ENCODE measurements around the gene SNUPN. TPM values are rescaled to one million over a fixed set of nuclear protein-coding genes. Genes with fewer than 3 reads are reported as not detected.

The SNUPN gene
- total RNA-seq, 2 donors from 2014 or later: 17.2 to 26.4 TPM

DNA sequence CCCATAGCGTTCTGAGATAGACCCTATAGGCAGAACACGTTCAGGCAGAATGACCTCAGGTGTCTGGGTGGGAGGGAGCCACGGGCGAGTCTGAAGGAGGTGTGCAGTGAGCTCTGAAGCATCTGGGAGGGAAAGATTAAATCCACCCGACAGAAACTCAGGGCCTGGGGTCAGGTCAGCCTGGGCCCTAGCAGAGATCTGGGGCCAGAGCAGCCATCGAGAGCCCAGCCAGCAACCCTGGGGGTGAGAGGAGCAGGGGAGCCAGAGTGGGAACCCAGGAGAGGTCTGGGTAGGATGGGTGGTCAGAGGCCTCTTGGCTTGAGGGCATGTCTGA is 44.3 kb upstream of the SNUPN start:
- no peaks in the 10 kb centered on the region for H3K36me3 ChIP-seq (ENCODE audit: control insufficient read depth, insufficient read depth, low read length)
- H3K27ac ChIP-seq (ENCODE audit: low read depth, low read length): no peak overlapping the region
- H3K4me3 ChIP-seq (ENCODE audit: low read length): no peak overlapping the region
- no peak overlapping the region for H3K9ac ChIP-seq (ENCODE audit: extremely low read depth, low read length, poor library complexity, severe bottlenecking)
- H3K27ac Mint-ChIP-seq: no peak overlapping the region
- peaks cover 3% of the 10 kb centered on the region for H3K36me3 Mint-ChIP-seq (ENCODE audit: low read depth)
- H3K4me1 ChIP-seq (ENCODE audit: control insufficient read depth, insufficient read depth, low read length): peaks cover 14% of the 10 kb centered on the region
- WGBS, 2 experiments (ENCODE audit: insufficient coverage in 1 of 2, insufficient read length in 1 of 2): 77 to 79% methylated on average over 6 of the region's 6 CpGs
- H3K27me3 Mint-ChIP-seq (ENCODE audit: insufficient read depth): no peaks in the 10 kb centered on the region
- no peaks in the 10 kb centered on the region for H3K9me3 Mint-ChIP-seq
- no peak overlapping the region for H3K4me3 Mint-ChIP-seq
- peaks cover 19% of the 10 kb centered on the region for H3K4me1 Mint-ChIP-seq
- TF ChIP-seq, protein P1, sequence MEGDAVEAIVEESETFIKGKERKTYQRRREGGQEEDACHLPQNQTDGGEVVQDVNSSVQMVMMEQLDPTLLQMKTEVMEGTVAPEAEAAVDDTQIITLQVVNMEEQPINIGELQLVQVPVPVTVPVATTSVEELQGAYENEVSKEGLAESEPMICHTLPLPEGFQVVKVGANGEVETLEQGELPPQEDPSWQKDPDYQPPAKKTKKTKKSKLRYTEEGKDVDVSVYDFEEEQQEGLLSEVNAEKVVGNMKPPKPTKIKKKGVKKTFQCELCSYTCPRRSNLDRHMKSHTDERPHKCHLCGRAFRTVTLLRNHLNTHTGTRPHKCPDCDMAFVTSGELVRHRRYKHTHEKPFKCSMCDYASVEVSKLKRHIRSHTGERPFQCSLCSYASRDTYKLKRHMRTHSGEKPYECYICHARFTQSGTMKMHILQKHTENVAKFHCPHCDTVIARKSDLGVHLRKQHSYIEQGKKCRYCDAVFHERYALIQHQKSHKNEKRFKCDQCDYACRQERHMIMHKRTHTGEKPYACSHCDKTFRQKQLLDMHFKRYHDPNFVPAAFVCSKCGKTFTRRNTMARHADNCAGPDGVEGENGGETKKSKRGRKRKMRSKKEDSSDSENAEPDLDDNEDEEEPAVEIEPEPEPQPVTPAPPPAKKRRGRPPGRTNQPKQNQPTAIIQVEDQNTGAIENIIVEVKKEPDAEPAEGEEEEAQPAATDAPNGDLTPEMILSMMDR (conservative IDR thresholded peaks at IDR 0.05): no peak
- H3K27me3 ChIP-seq (ENCODE audit: control insufficient read depth, insufficient read depth, low read length, poor library complexity, severe bottlenecking): no peaks in the 10 kb centered on the region
- no peak for DNase-seq
- no peaks in the 10 kb centered on the region for H3K9me3 ChIP-seq (ENCODE audit: control insufficient read depth, low read length)

GRCh38 chr15:75669191-75669878 is 43.8 kb upstream of the SNUPN start:
- DNase-seq: no peak
- H3K9me3 ChIP-seq (ENCODE audit: control insufficient read depth, low read length): no peaks in the 10 kb centered on the region
- no peaks in the 10 kb centered on the region for H3K36me3 ChIP-seq (ENCODE audit: control insufficient read depth, insufficient read depth, low read length)
- Mint-ChIP-seq H3K4me3 (no peak overlapping the region), H3K4me1 (peaks cover 23% of the 10 kb centered on the region), H3K36me3 (ENCODE audit: low read depth) (peaks cover 3% of the 10 kb centered on the region), H3K27ac (no peak overlapping the region), H3K27me3 (ENCODE audit: insufficient read depth) (no peaks in the 10 kb centered on the region), H3K9me3 (no peaks in the 10 kb centered on the region)
- TF ChIP-seq, protein P1 (conservative IDR thresholded peaks at IDR 0.05): no peak
- H3K4me3 ChIP-seq (ENCODE audit: low read length): no peak overlapping the region
- H3K27me3 ChIP-seq (ENCODE audit: control insufficient read depth, insufficient read depth, low read length, poor library complexity, severe bottlenecking): no peaks in the 10 kb centered on the region
- peaks cover 14% of the 10 kb centered on the region for H3K4me1 ChIP-seq (ENCODE audit: control insufficient read depth, insufficient read depth, low read length)
- H3K9ac ChIP-seq (ENCODE audit: extremely low read depth, low read length, poor library complexity, severe bottlenecking): no peak overlapping the region
- 90 to 95% methylated on average over 6 to 14 of the region's 14 CpGs for WGBS, 2 experiments (ENCODE audit: insufficient coverage in 1 of 2, insufficient read length in 1 of 2)
- H3K27ac ChIP-seq (ENCODE audit: low read depth, low read length): no peak overlapping the region

- TF ChIP-seq, protein P1 (conservative IDR thresholded peaks at IDR 0.05): no peak
- no peaks in the 10 kb centered on the region for H3K9me3 ChIP-seq (ENCODE audit: control insufficient read depth, low read length)
- H3K9ac ChIP-seq (ENCODE audit: extremely low read depth, low read length, poor library complexity, severe bottlenecking): no peak overlapping the region
- peaks cover 3% of the 10 kb centered on the region for H3K36me3 Mint-ChIP-seq (ENCODE audit: low read depth)
- H3K27me3 ChIP-seq (ENCODE audit: control insufficient read depth, insufficient read depth, low read length, poor library complexity, severe bottlenecking): no peaks in the 10 kb centered on the region
- 90 to 94% methylated on average over 7 to 14 of the region's 15 CpGs for WGBS, 2 experiments (ENCODE audit: insufficient coverage in 1 of 2, insufficient read length in 1 of 2)
- H3K4me1 ChIP-seq (ENCODE audit: control insufficient read depth, insufficient read depth, low read length): peaks cover under 1% of the 10 kb centered on the region
- H3K4me1 Mint-ChIP-seq: peaks cover 14% of the 10 kb centered on the region
- H3K4me3 ChIP-seq (ENCODE audit: low read length): no peak overlapping the region
- H3K4me3 Mint-ChIP-seq: no peak overlapping the region
- H3K36me3 ChIP-seq (ENCODE audit: control insufficient read depth, insufficient read depth, low read length): no peaks in the 10 kb centered on the region
- no peak for DNase-seq
- peak overlapping the region; percentile 10 for H3K27ac Mint-ChIP-seq
- H3K27ac ChIP-seq (ENCODE audit: low read depth, low read length): no peak overlapping the region
- H3K27me3 Mint-ChIP-seq (ENCODE audit: insufficient read depth): no peaks in the 10 kb centered on the region
- no peaks in the 10 kb centered on the region for H3K9me3 Mint-ChIP-seq
Observed at GRCh38 chr15:75666823-75667501, 41.4 kb upstream of the SNUPN start.

Data from endodermal cell (in vitro differentiated cells).